ENCODE results near the gene ABHD8.

DNA sequence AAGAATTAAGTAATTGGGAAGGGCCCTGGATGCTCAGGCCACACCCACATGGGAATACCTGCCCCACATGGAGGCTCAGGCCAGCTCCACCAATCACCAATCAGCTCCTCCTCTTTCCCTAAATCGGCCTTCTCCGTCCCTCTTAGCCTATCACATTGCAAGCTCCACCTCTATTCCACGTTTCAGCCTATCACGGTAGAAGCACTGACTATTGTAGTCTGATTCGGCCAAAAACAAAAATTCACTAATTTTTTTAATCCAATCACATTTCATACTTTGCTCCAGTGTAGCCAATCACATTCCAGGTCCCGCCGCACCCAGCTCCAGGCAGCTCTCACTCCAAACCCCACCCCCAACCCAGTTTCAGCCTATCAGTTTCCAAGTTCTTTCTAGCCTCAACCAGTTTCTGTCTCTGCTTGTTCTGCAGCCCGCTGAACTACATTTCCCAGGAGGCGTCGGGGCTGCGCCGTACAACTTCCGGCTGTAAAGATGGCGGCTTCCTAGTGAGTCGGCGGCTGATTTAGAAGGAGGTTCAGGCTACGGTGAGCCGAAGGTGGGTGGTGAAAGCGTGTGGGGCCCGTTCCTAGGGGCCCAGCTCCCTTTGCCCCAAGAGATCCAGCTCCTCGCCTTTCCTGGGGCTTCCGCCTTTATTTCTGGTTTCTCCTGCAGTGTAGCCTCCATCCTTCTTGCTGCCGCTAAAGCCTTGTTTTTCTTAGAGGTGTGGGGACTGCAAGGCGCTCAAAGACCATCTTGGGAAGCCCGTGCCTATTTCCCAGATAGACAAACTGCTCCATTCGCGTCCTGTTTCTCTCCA, 36.0 kb downstream of the ABHD8 start, which contains the start of gene BABAM1:
- TF ChIP-seq, protein P1, sequence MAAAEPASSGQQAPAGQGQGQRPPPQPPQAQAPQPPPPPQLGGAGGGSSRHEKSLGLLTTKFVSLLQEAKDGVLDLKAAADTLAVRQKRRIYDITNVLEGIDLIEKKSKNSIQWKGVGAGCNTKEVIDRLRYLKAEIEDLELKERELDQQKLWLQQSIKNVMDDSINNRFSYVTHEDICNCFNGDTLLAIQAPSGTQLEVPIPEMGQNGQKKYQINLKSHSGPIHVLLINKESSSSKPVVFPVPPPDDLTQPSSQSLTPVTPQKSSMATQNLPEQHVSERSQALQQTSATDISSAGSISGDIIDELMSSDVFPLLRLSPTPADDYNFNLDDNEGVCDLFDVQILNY (CRISPR knock-in tag; IDR thresholded peaks at IDR 0.05), result no peak
- TF ChIP-seq, protein P2, sequence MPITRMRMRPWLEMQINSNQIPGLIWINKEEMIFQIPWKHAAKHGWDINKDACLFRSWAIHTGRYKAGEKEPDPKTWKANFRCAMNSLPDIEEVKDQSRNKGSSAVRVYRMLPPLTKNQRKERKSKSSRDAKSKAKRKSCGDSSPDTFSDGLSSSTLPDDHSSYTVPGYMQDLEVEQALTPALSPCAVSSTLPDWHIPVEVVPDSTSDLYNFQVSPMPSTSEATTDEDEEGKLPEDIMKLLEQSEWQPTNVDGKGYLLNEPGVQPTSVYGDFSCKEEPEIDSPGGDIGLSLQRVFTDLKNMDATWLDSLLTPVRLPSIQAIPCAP (CRISPR knock-in tag; IDR thresholded peaks at IDR 0.05), result no peak
- TF ChIP-seq, protein P3, sequence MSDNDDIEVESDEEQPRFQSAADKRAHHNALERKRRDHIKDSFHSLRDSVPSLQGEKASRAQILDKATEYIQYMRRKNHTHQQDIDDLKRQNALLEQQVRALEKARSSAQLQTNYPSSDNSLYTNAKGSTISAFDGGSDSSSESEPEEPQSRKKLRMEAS (CRISPR knock-in tag; IDR thresholded peaks at IDR 0.05), result 0 out of 2 replicates have a peak, but pooled peaks have one; percentile 27
- TF ChIP-seq, protein P4, sequence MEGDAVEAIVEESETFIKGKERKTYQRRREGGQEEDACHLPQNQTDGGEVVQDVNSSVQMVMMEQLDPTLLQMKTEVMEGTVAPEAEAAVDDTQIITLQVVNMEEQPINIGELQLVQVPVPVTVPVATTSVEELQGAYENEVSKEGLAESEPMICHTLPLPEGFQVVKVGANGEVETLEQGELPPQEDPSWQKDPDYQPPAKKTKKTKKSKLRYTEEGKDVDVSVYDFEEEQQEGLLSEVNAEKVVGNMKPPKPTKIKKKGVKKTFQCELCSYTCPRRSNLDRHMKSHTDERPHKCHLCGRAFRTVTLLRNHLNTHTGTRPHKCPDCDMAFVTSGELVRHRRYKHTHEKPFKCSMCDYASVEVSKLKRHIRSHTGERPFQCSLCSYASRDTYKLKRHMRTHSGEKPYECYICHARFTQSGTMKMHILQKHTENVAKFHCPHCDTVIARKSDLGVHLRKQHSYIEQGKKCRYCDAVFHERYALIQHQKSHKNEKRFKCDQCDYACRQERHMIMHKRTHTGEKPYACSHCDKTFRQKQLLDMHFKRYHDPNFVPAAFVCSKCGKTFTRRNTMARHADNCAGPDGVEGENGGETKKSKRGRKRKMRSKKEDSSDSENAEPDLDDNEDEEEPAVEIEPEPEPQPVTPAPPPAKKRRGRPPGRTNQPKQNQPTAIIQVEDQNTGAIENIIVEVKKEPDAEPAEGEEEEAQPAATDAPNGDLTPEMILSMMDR (IDR thresholded peaks at IDR 0.05), result no peak
- TF ChIP-seq ZNF121 (CRISPR knock-in tag; IDR thresholded peaks at IDR 0.05) (no peak), TCF7 (CRISPR knock-in tag; IDR thresholded peaks at IDR 0.05; ENCODE audit: low read depth) (no peak), ZNF138 (CRISPR knock-in tag; conservative IDR thresholded peaks at IDR 0.05) (no peak), SMAD3 (CRISPR knock-in tag; IDR thresholded peaks at IDR 0.05; ENCODE audit: borderline replicate concordance) (no peak)
- TF ChIP-seq, protein P5, sequence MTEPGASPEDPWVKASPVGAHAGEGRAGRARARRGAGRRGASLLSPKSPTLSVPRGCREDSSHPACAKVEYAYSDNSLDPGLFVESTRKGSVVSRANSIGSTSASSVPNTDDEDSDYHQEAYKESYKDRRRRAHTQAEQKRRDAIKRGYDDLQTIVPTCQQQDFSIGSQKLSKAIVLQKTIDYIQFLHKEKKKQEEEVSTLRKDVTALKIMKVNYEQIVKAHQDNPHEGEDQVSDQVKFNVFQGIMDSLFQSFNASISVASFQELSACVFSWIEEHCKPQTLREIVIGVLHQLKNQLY (CRISPR knock-in tag; IDR thresholded peaks at IDR 0.05), result no peak

Measured in WTC11 (cell line).